ENCODE measurements around the gene OR1K1.

Gene OR1K1

DNA sequence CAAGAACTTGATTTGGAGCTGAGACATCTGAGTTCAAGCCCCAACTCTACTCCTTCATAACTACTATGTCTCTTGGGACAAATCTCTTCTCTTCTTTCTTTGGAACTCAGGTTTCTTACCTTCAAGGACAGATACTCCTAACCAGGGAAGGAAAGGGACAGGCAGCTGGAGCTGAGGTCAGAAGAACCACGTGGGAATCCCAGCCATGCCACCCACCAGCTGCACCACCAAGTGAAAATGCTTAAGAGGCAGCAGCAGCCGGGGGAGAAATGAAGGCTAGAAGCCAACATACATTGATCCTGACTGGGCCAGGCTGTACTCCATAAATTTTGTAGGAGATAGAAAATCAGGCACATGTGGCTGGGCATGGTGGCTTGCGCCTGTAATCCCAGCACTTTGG lies 20.7 kb upstream of the OR1K1 start:
- no CpG with 5 or more reads among the region's 3 CpGs for WGBS (ENCODE audit: extremely low coverage, insufficient coverage, low lambda C conversion rate)
- no peak overlapping the region for H3K27ac ChIP-seq (ENCODE audit: low read depth, low read length)
- H3K23ac ChIP-seq (ENCODE audit: low read length) = no peak overlapping the region

GRCh38 chr9:122780026-122780425 lies 19.9 kb upstream of the OR1K1 start:
- no peak overlapping the region for H3K4ac ChIP-seq (ENCODE audit: low read depth, low read length)
- H4K5ac ChIP-seq (ENCODE audit: low read length) = no peak overlapping the region
- H2AK5ac ChIP-seq (ENCODE audit: low read length) = no peak overlapping the region
- H3K79me1 ChIP-seq (ENCODE audit: low read length) = no peaks in the 10 kb centered on the region
- no peak overlapping the region for H4K8ac ChIP-seq (ENCODE audit: low read depth, low read length)
- H3K9ac ChIP-seq (ENCODE audit: low read length) = no peak overlapping the region
- H2BK120ac ChIP-seq (ENCODE audit: low read depth, low read length) = no peak overlapping the region
- H3K4me3 ChIP-seq (ENCODE audit: low read length) = no peak overlapping the region
- no CpG with 5 or more reads among the region's 4 CpGs for WGBS (ENCODE audit: extremely low coverage, insufficient coverage, low lambda C conversion rate)
- no peak overlapping the region for H3K4me2 ChIP-seq (ENCODE audit: low read length)
- no peak overlapping the region for H2BK5ac ChIP-seq (ENCODE audit: low read length)
- no peaks in the 10 kb centered on the region for H3K27me3 ChIP-seq (ENCODE audit: insufficient read depth, low read length, poor library complexity)
- no peaks in the 10 kb centered on the region for H3K4me1 ChIP-seq (ENCODE audit: control insufficient read depth, low read depth, low read length)
- H3K27ac ChIP-seq (ENCODE audit: low read depth, low read length) = no peak overlapping the region
- no peak for DNase-seq
- H3K36me3 ChIP-seq (ENCODE audit: control insufficient read depth, insufficient read depth, low read length) = no peaks in the 10 kb centered on the region
- H2BK15ac ChIP-seq (replicated peaks; ENCODE audit: low read depth) = no peak overlapping the region
- H3K56ac ChIP-seq (ENCODE audit: low read length) = no peak overlapping the region
- no peak overlapping the region for H3K23ac ChIP-seq (ENCODE audit: low read length)
- H3K79me2 ChIP-seq (ENCODE audit: control insufficient read depth, insufficient read depth, low read length) = no peaks in the 10 kb centered on the region
- no peak overlapping the region for H3K18ac ChIP-seq (ENCODE audit: low read length)

More for the DNA sequence above, 20.7 kb upstream of the OR1K1 start:
- Histone ChIP-seq H3K79me1 (ENCODE audit: low read length) (no peaks in the 10 kb centered on the region), H4K5ac (ENCODE audit: low read length) (no peak overlapping the region), H3K36me3 (ENCODE audit: control insufficient read depth, insufficient read depth, low read length) (no peaks in the 10 kb centered on the region), H3K27me3 (ENCODE audit: insufficient read depth, low read length, poor library complexity) (no peaks in the 10 kb centered on the region), H2BK15ac (replicated peaks; ENCODE audit: low read depth) (no peak overlapping the region), H2BK120ac (ENCODE audit: low read depth, low read length) (no peak overlapping the region), H2BK5ac (ENCODE audit: low read length) (no peak overlapping the region), H3K56ac (ENCODE audit: low read length) (no peak overlapping the region), H3K4me2 (ENCODE audit: low read length) (no peak overlapping the region), H3K4me1 (ENCODE audit: control insufficient read depth, low read depth, low read length) (no peaks in the 10 kb centered on the region), H2AK5ac (ENCODE audit: low read length) (no peak overlapping the region), H3K9ac (ENCODE audit: low read length) (no peak overlapping the region), H3K79me2 (ENCODE audit: control insufficient read depth, insufficient read depth, low read length) (no peaks in the 10 kb centered on the region), H3K4me3 (ENCODE audit: low read length) (no peak overlapping the region), H4K8ac (ENCODE audit: low read depth, low read length) (no peak overlapping the region), H3K4ac (ENCODE audit: low read depth, low read length) (no peak overlapping the region), H3K18ac (ENCODE audit: low read length) (no peak overlapping the region)
- DNase-seq = no peak

- Histone ChIP-seq H2BK120ac (ENCODE audit: low read depth, low read length) (no peak overlapping the region), H3K79me1 (ENCODE audit: low read length) (no peaks in the 10 kb centered on the region), H4K8ac (ENCODE audit: low read depth, low read length) (no peak overlapping the region), H3K56ac (ENCODE audit: low read length) (no peak overlapping the region), H3K36me3 (ENCODE audit: control insufficient read depth, insufficient read depth, low read length) (no peaks in the 10 kb centered on the region), H2BK15ac (replicated peaks; ENCODE audit: low read depth) (no peak overlapping the region), H3K4me3 (ENCODE audit: low read length) (no peak overlapping the region), H3K27me3 (ENCODE audit: insufficient read depth, low read length, poor library complexity) (no peaks in the 10 kb centered on the region), H3K18ac (ENCODE audit: low read length) (no peak overlapping the region), H3K27ac (ENCODE audit: low read depth, low read length) (no peak overlapping the region), H4K5ac (ENCODE audit: low read length) (no peak overlapping the region), H2BK5ac (ENCODE audit: low read length) (no peak overlapping the region), H3K4me2 (ENCODE audit: low read length) (no peak overlapping the region), H3K23ac (ENCODE audit: low read length) (no peak overlapping the region), H3K4ac (ENCODE audit: low read depth, low read length) (no peak overlapping the region), H3K79me2 (ENCODE audit: control insufficient read depth, insufficient read depth, low read length) (no peaks in the 10 kb centered on the region), H3K4me1 (ENCODE audit: control insufficient read depth, low read depth, low read length) (no peaks in the 10 kb centered on the region), H3K9ac (ENCODE audit: low read length) (no peak overlapping the region), H2AK5ac (ENCODE audit: low read length) (no peak overlapping the region)
- no peak for DNase-seq
- no CpG with 5 or more reads among the region's 3 CpGs for WGBS (ENCODE audit: extremely low coverage, insufficient coverage, low lambda C conversion rate)
Observed at GRCh38 chr9:122781671-122782070, 18.3 kb upstream of the OR1K1 start.

GRCh38 chr9:122785269-122785668 lies 14.7 kb upstream of the OR1K1 start:
- no peaks in the 10 kb centered on the region for H3K27me3 ChIP-seq (ENCODE audit: insufficient read depth, low read length, poor library complexity)
- no peak overlapping the region for H3K18ac ChIP-seq (ENCODE audit: low read length)
- no peaks in the 10 kb centered on the region for H3K36me3 ChIP-seq (ENCODE audit: control insufficient read depth, insufficient read depth, low read length)
- H3K23ac ChIP-seq (ENCODE audit: low read length) = no peak overlapping the region
- no peak overlapping the region for H2BK5ac ChIP-seq (ENCODE audit: low read length)
- no peak overlapping the region for H2AK5ac ChIP-seq (ENCODE audit: low read length)
- H3K27ac ChIP-seq (ENCODE audit: low read depth, low read length) = no peak overlapping the region
- no peak for DNase-seq
- no peak overlapping the region for H3K4ac ChIP-seq (ENCODE audit: low read depth, low read length)
- H3K56ac ChIP-seq (ENCODE audit: low read length) = no peak overlapping the region
- H3K4me3 ChIP-seq (ENCODE audit: low read length) = no peak overlapping the region
- no peak overlapping the region for H2BK120ac ChIP-seq (ENCODE audit: low read depth, low read length)
- H3K4me1 ChIP-seq (ENCODE audit: control insufficient read depth, low read depth, low read length) = no peaks in the 10 kb centered on the region
- no peak overlapping the region for H3K9ac ChIP-seq (ENCODE audit: low read length)
- H2BK15ac ChIP-seq (replicated peaks; ENCODE audit: low read depth) = no peak overlapping the region
- no peaks in the 10 kb centered on the region for H3K79me1 ChIP-seq (ENCODE audit: low read length)
- no peaks in the 10 kb centered on the region for H3K79me2 ChIP-seq (ENCODE audit: control insufficient read depth, insufficient read depth, low read length)
- H4K5ac ChIP-seq (ENCODE audit: low read length) = no peak overlapping the region
- H3K4me2 ChIP-seq (ENCODE audit: low read length) = no peak overlapping the region
- no peak overlapping the region for H4K8ac ChIP-seq (ENCODE audit: low read depth, low read length)

DNA sequence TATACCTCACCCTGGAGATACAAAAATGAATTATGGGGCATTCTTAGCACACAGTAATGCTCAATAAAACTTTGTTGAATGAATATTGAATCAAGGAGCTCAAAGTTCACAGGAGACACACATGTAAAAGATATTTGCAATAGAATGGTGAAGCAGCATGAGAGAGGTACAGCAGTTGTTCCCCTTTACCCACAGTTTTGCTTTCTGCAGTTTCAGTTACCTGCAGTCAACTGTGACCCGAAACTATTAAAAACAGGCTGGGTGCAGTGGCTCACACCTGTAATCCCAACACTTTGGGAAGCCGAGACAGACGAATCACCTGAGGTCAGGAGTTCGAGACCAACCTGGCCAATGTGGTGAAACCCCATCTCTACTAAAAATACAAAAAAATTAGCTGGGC lies 13.6 kb upstream of the OR1K1 start:
- no peak overlapping the region for H2BK120ac ChIP-seq (ENCODE audit: low read depth, low read length)
- no peak overlapping the region for H3K56ac ChIP-seq (ENCODE audit: low read length)
- H2BK15ac ChIP-seq (replicated peaks; ENCODE audit: low read depth) = no peak overlapping the region
- H3K4me2 ChIP-seq (ENCODE audit: low read length) = no peak overlapping the region
- no peak overlapping the region for H3K4me3 ChIP-seq (ENCODE audit: low read length)
- no peak overlapping the region for H4K8ac ChIP-seq (ENCODE audit: low read depth, low read length)
- H3K9ac ChIP-seq (ENCODE audit: low read length) = no peak overlapping the region
- H4K5ac ChIP-seq (ENCODE audit: low read length) = no peak overlapping the region
- no peaks in the 10 kb centered on the region for H3K4me1 ChIP-seq (ENCODE audit: control insufficient read depth, low read depth, low read length)
- no peak overlapping the region for H3K27ac ChIP-seq (ENCODE audit: low read depth, low read length)
- H3K79me1 ChIP-seq (ENCODE audit: low read length) = no peaks in the 10 kb centered on the region
- H3K23ac ChIP-seq (ENCODE audit: low read length) = no peak overlapping the region
- no CpG with 5 or more reads among the region's 4 CpGs for WGBS (ENCODE audit: extremely low coverage, insufficient coverage, low lambda C conversion rate)
- no peaks in the 10 kb centered on the region for H3K79me2 ChIP-seq (ENCODE audit: control insufficient read depth, insufficient read depth, low read length)
- no peak overlapping the region for H3K18ac ChIP-seq (ENCODE audit: low read length)
- no peaks in the 10 kb centered on the region for H3K27me3 ChIP-seq (ENCODE audit: insufficient read depth, low read length, poor library complexity)
- H2BK5ac ChIP-seq (ENCODE audit: low read length) = no peak overlapping the region
- H3K4ac ChIP-seq (ENCODE audit: low read depth, low read length) = no peak overlapping the region
- H2AK5ac ChIP-seq (ENCODE audit: low read length) = no peak overlapping the region
- no peaks in the 10 kb centered on the region for H3K36me3 ChIP-seq (ENCODE audit: control insufficient read depth, insufficient read depth, low read length)
- DNase-seq = no peak

DNA sequence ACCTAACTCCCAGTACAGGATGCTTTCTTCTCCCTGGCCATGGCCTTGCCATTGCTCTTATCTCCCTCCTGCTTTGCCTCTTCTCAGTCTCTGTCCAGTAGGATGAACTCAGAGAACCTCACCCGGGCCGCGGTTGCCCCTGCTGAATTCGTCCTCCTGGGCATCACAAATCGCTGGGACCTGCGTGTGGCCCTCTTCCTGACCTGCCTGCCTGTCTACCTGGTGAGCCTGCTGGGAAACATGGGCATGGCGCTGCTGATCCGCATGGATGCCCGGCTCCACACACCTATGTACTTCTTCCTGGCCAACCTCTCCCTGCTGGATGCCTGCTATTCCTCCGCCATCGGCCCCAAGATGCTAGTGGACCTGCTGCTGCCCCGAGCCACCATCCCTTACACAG lies 11.1 kb upstream of the OR1K1 start, which contains the start of gene OR5C1:
OR5C1 (plus strand) TSS at position 103 of the 400 bp plus-strand sequence; CDS start at position 103, 0 bp downstream.
- Histone ChIP-seq H2BK120ac (ENCODE audit: low read depth, low read length) (no peak within 1 kb of the TSS), H3K18ac (ENCODE audit: low read length) (no peak within 1 kb of the TSS), H3K4ac (ENCODE audit: low read depth, low read length) (no peak within 1 kb of the TSS), H3K4me2 (ENCODE audit: low read length) (no peak within 1 kb of the TSS), H2BK15ac (replicated peaks; ENCODE audit: low read depth) (no peak within 1 kb of the TSS), H3K36me3 (ENCODE audit: control insufficient read depth, insufficient read depth, low read length) (no peaks in the 10 kb centered on the region), H4K5ac (ENCODE audit: low read length) (no peak within 1 kb of the TSS), H3K79me2 (ENCODE audit: control insufficient read depth, insufficient read depth, low read length) (no peaks in the 10 kb centered on the region), H3K9ac (ENCODE audit: low read length) (no peak within 1 kb of the TSS), H4K8ac (ENCODE audit: low read depth, low read length) (no peak within 1 kb of the TSS), H3K27me3 (ENCODE audit: insufficient read depth, low read length, poor library complexity) (no peaks in the 10 kb centered on the region), H3K4me1 (ENCODE audit: control insufficient read depth, low read depth, low read length) (no peaks in the 10 kb centered on the region), H2BK5ac (ENCODE audit: low read length) (no peak within 1 kb of the TSS), H3K27ac (ENCODE audit: low read depth, low read length) (no peak within 1 kb of the TSS), H3K79me1 (ENCODE audit: low read length) (no peaks in the 10 kb centered on the region), H3K4me3 (ENCODE audit: low read length) (no peak within 1 kb of the TSS), H3K23ac (ENCODE audit: low read length) (no peak within 1 kb of the TSS), H2AK5ac (ENCODE audit: low read length) (no peak within 1 kb of the TSS), H3K56ac (ENCODE audit: low read length) (no peak within 1 kb of the TSS)
- DNase-seq = no peak
- WGBS (ENCODE audit: extremely low coverage, insufficient coverage, low lambda C conversion rate) = no CpG with 5 or more reads among the region's 12 CpGs
